ENCODE results near the gene GREM1.

Gene GREM1

DNA sequence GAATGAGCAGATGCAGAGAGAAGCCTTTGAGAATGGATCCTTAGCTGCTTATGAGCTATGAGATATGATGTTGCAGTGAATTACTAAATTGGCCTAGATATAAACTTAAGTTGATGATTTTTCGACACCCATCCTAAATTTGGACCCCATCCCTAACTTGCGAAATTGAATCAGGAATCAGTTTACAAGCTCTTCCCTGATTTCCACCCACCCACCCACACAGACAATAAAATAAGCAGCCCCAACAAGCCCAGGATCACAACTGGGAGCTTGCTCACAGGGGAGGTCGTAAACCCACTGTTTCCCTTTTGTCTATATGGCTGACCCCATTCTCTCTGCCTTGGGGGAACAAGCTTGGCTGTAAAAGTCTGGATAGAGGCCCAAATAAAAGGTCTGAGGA lies 57.3 kb downstream of the GREM1 start:
- no peak for DNase-seq (ENCODE audit: low read depth)
- in situ Hi-C loops (cut with HindIII; ENCODE audit: low sequenced_read_pairs) = no loop called here
- TF ChIP-seq, protein P1, sequence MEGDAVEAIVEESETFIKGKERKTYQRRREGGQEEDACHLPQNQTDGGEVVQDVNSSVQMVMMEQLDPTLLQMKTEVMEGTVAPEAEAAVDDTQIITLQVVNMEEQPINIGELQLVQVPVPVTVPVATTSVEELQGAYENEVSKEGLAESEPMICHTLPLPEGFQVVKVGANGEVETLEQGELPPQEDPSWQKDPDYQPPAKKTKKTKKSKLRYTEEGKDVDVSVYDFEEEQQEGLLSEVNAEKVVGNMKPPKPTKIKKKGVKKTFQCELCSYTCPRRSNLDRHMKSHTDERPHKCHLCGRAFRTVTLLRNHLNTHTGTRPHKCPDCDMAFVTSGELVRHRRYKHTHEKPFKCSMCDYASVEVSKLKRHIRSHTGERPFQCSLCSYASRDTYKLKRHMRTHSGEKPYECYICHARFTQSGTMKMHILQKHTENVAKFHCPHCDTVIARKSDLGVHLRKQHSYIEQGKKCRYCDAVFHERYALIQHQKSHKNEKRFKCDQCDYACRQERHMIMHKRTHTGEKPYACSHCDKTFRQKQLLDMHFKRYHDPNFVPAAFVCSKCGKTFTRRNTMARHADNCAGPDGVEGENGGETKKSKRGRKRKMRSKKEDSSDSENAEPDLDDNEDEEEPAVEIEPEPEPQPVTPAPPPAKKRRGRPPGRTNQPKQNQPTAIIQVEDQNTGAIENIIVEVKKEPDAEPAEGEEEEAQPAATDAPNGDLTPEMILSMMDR (IDR thresholded peaks at IDR 0.05; ENCODE audit: low read depth, low read length, missing control alignments) = no peak
- H3K4me3 ChIP-seq (ENCODE audit: low read depth, low read length) = no peak overlapping the region

GRCh38 chr15:32778391-32779176 lies 60.8 kb downstream of the GREM1 start:
- DNase-seq (ENCODE audit: low read depth) = no peak
- H3K4me3 ChIP-seq (ENCODE audit: low read depth, low read length) = no peak overlapping the region
- in situ Hi-C loops (cut with HindIII; ENCODE audit: low sequenced_read_pairs) = no loop called here
- TF ChIP-seq, protein P1 (IDR thresholded peaks at IDR 0.05; ENCODE audit: low read depth, low read length, missing control alignments) = no peak

GRCh38 chr15:32781781-32782180 lies 64.0 kb downstream of the GREM1 start:
- DNase-seq (ENCODE audit: low read depth) = no peak
- TF ChIP-seq, protein P1 (IDR thresholded peaks at IDR 0.05; ENCODE audit: low read depth, low read length, missing control alignments) = no peak
- H3K4me3 ChIP-seq (ENCODE audit: low read depth, low read length) = no peak overlapping the region
- in situ Hi-C loops (cut with HindIII; ENCODE audit: low sequenced_read_pairs) = no loop called here

DNA sequence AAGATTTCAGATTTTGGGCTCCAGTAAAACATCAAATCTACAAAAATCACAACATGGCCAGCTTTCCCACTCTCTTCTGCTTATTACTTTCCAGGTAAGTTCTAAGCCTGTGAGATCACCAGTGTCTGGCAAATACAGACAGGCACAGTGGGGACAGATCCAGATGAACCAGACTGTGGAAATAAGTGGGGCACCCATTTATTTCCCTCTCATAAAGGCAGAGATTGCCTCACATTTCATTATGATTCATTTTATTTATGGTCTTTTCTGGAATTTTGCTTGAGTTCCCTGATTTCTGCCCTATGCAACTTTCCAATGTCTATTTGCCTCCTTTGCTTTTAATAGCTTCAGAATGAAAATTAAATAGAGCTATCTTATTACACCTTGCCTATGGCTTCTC lies 66.8 kb downstream of the GREM1 start:
- H3K4me3 ChIP-seq (ENCODE audit: low read depth, low read length) = no peak overlapping the region
- in situ Hi-C loops (cut with HindIII; ENCODE audit: low sequenced_read_pairs) = no loop called here
- no peak for DNase-seq (ENCODE audit: low read depth)
- TF ChIP-seq, protein P1 (IDR thresholded peaks at IDR 0.05; ENCODE audit: low read depth, low read length, missing control alignments) = no peak

- no peak overlapping the region for H3K4me3 ChIP-seq (ENCODE audit: low read depth, low read length)
- in situ Hi-C loops (cut with HindIII; ENCODE audit: low sequenced_read_pairs) = no loop called here
- TF ChIP-seq, protein P1 (IDR thresholded peaks at IDR 0.05; ENCODE audit: low read depth, low read length, missing control alignments) = no peak
- DNase-seq (ENCODE audit: low read depth) = no peak
Observed at GRCh38 chr15:32786906-32787305, 69.1 kb downstream of the GREM1 start.

DNA sequence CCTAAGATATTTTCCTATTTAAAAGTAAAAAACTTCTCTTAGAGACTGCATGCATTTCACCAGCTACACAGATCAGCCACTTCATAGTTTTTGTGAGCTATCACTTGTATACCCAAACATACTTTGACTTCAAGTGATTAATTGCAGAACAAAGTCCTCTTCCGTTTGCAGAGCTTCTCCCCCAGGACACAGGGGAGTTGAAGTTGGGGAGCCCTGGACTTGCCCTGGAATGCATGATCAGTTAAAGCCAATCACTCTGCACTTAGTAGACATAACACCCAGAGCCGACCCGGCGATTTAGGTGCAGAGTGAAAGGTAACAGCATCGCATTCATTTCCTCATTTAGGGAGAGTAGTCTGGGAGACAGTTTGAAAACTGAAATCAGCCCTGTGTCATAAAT lies 70.1 kb downstream of the GREM1 start:
- H3K4me3 ChIP-seq (ENCODE audit: low read depth, low read length) = no peak overlapping the region
- in situ Hi-C loops (cut with HindIII; ENCODE audit: low sequenced_read_pairs) = no loop called here
- TF ChIP-seq, protein P1 (IDR thresholded peaks at IDR 0.05; ENCODE audit: low read depth, low read length, missing control alignments) = no peak
- no peak for DNase-seq (ENCODE audit: low read depth)

Measured in astrocyte of the cerebellum (primary cell).